Activated CD8-positive, alpha-beta T cell treated with anti-CD3 and anti-CD28 coated beads for 36 hours (primary cell): ENCODE measurements around the gene NKD1. TPM values are rescaled to one million over a fixed set of nuclear protein-coding genes. Genes with fewer than 3 reads are reported as not detected.

Experiments
- ATAC-seq: fragments of 200-7000 bp; cut with Tn5 transposase; one replicate; pipeline ENCODE4 v1.10.0; 2021; ENCODE audit warnings: mild to moderate bottlenecking, moderate library complexity
- CTCF ChIA-PET: fragments of 350-600 bp; sonication (Branson Sonifier 250); formaldehyde crosslinking; loops from one replicate; lab custom pipeline; 2021; ENCODE audit warnings: antibody characterized with exemption; lab: Charles Lee
- POLR2A ChIA-PET: fragments of 350-600 bp; sonication (Branson Sonifier 250); formaldehyde crosslinking; loops from one replicate; lab custom pipeline; 2021; ENCODE audit warnings: antibody characterized with exemption; lab: Charles Lee
- DNase-seq: peaks from one replicate; pipeline ENCODE4 v3.0.0-alpha.2; 2020
- H3K27ac Mint-ChIP-seq: one replicate; pipeline ENCODE4 v1.8.0; 2021; ENCODE audit warnings: mild to moderate bottlenecking, mixed read lengths
- H3K27me3 Mint-ChIP-seq: one replicate; pipeline ENCODE4 v1.8.0; 2021; ENCODE audit warnings: mixed read lengths
- H3K36me3 Mint-ChIP-seq: one replicate; pipeline ENCODE4 v1.8.0; 2021; ENCODE audit warnings: low read depth, mixed read lengths
- H3K4me1 Mint-ChIP-seq: one replicate; pipeline ENCODE4 v1.8.0; 2021; ENCODE audit warnings: low read depth, mixed read lengths
- H3K4me3 Mint-ChIP-seq: one replicate; pipeline ENCODE4 v1.8.0; 2021; ENCODE audit warnings: mild to moderate bottlenecking, moderate library complexity, mixed read lengths
- H3K9me3 Mint-ChIP-seq: one replicate; pipeline ENCODE4 v1.8.0; 2021; ENCODE audit warnings: mixed read lengths
- CTCF ChIP-seq: fragments of 200-600 bp; IDR thresholded peaks from one replicate; pipeline ENCODE4 v1.8.0; 2022; ENCODE audit warnings: antibody characterized with exemption, mild to moderate bottlenecking
- intact Hi-C: fragments of 100-400 bp; cut with micrococcal nuclease; formaldehyde crosslinking; loops from one replicate; pipeline ENCODE4 v1.10.0; 2022
- total RNA-seq, 2 experiments: library from RNA; stranded (reverse); gene quantifications; one replicate each; pipeline ENCODE4 v1.2.3, GENCODE V29; 2021

NKD1 gene
- total RNA-seq, 2 experiments from 2014 or later = 1.9 to 3.6 TPM

- H3K4me1 Mint-ChIP-seq = peaks cover 21% of the 10 kb centered on the region
- DNase-seq (no peak), ATAC-seq (no peak)
- CTCF ChIA-PET = interaction anchor here (1.2 to 5.1 kb wide), 2 partner anchors 16 to 35 kb away, joined by 3 to 28 read pairs; no protein-coding TSS in a partner anchor
- no peaks in the 10 kb centered on the region for H3K9me3 Mint-ChIP-seq
- POLR2A ChIA-PET = interaction anchor here (0.6 kb wide), 1 partner anchor 43 kb away, joined by 3 read pairs; no protein-coding TSS in a partner anchor
- no peaks in the 10 kb centered on the region for H3K27me3 Mint-ChIP-seq
- H3K36me3 Mint-ChIP-seq = no peaks in the 10 kb centered on the region
- no peak overlapping the region for H3K27ac Mint-ChIP-seq
- H3K4me3 Mint-ChIP-seq = no peak overlapping the region
- intact Hi-C loops = no loop called here
- TF ChIP-seq CTCF = no peak
Observed at GRCh38 chr16:50629334-50629733, 81.1 kb downstream of the NKD1 start.

GRCh38 chr16:50630394-50631020 lies 82.3 kb downstream of the NKD1 start:
- CTCF ChIA-PET = interaction anchor here (5.1 kb wide), 1 partner anchor 34 kb away, joined by 28 read pairs; no protein-coding TSS in a partner anchor
- Mint-ChIP-seq H3K4me3 (no peak overlapping the region), H3K27ac (no peak overlapping the region)

GRCh38 chr16:50631249-50631984 lies 83.2 kb downstream of the NKD1 start:
- H3K27ac Mint-ChIP-seq = no peak overlapping the region
- ChIA-PET POLR2A (no interaction called here), CTCF (no interaction called here)
- no peaks in the 10 kb centered on the region for H3K36me3 Mint-ChIP-seq
- peaks cover 15% of the 10 kb centered on the region for H3K4me1 Mint-ChIP-seq
- H3K27me3 Mint-ChIP-seq = no peaks in the 10 kb centered on the region
- TF ChIP-seq CTCF = no peak
- no peak for DNase-seq
- no peak for ATAC-seq
- intact Hi-C loops = no loop called here
- H3K9me3 Mint-ChIP-seq = no peaks in the 10 kb centered on the region
- no peak overlapping the region for H3K4me3 Mint-ChIP-seq

More at GRCh38 chr16:50630394-50631020, 82.3 kb downstream of the NKD1 start:
- ATAC-seq = no peak
- no peak for DNase-seq
- no peak for TF ChIP-seq CTCF
- Mint-ChIP-seq H3K4me1 (peaks cover 17% of the 10 kb centered on the region), H3K9me3 (no peaks in the 10 kb centered on the region), H3K36me3 (no peaks in the 10 kb centered on the region), H3K27me3 (no peaks in the 10 kb centered on the region)
- intact Hi-C loops = no loop called here
- POLR2A ChIA-PET = no interaction called here

GRCh38 chr16:50631985-50632576 lies 83.9 kb downstream of the NKD1 start:
- DNase-seq = no peak
- H3K4me3 Mint-ChIP-seq = no peak overlapping the region
- ATAC-seq = no peak
- ChIA-PET POLR2A (no interaction called here), CTCF (no interaction called here)
- no peak overlapping the region for H3K27ac Mint-ChIP-seq
- peaks cover 9% of the 10 kb centered on the region for H3K4me1 Mint-ChIP-seq
- TF ChIP-seq CTCF = no peak
- intact Hi-C loops = no loop called here
- H3K9me3 Mint-ChIP-seq = no peaks in the 10 kb centered on the region
- H3K36me3 Mint-ChIP-seq = no peaks in the 10 kb centered on the region
- no peaks in the 10 kb centered on the region for H3K27me3 Mint-ChIP-seq
